Kidney epithelial cell (primary cell): ENCODE measurements around the gene CTPS2. TPM values are rescaled to one million over a fixed set of nuclear protein-coding genes. Genes with fewer than 3 reads are reported as not detected.
A peak's percentile ranks its signal among the peaks of the same experiment; 100 is the strongest.

Experiments
- DNase-seq: peaks from one replicate; pipeline ENCODE4 v3.0.0-alpha.2; 2010; ENCODE audit warnings: low read depth
- H3K27me3 ChIP-seq: 2 replicates; pipeline ENCODE4 v1.6.0; 2011; ENCODE audit warnings: low read length; ENCODE audit not compliant: control insufficient read depth, insufficient read depth
- H3K36me3 ChIP-seq: 2 replicates; pipeline ENCODE4 v1.5.1; 2011; ENCODE audit warnings: low read length; ENCODE audit not compliant: control insufficient read depth, insufficient read depth
- H3K4me3 ChIP-seq: 2 replicates; pipeline ENCODE4 v1.5.1; 2011; ENCODE audit warnings: low read depth, mild to moderate bottlenecking, control low read depth, low read length
- CTCF ChIP-seq: IDR thresholded peaks from 2 replicates; pipeline ENCODE4 v1.5.1; 2011; ENCODE audit warnings: mild to moderate bottlenecking, moderate library complexity, low read length, control low read depth, inconsistent platforms; ENCODE audit not compliant: insufficient read depth, poor library complexity, severe bottlenecking
- total RNA-seq: library from RNA; depleted of rRNA; stranded (reverse); fragments of >200 nt; gene quantifications from 2 replicates; pipeline ENCODE4 v1.2.3, GENCODE V29; 2015

The CTPS2 gene
- total RNA-seq, 1 donor from 2014 or later = 21.3 TPM

DNA sequence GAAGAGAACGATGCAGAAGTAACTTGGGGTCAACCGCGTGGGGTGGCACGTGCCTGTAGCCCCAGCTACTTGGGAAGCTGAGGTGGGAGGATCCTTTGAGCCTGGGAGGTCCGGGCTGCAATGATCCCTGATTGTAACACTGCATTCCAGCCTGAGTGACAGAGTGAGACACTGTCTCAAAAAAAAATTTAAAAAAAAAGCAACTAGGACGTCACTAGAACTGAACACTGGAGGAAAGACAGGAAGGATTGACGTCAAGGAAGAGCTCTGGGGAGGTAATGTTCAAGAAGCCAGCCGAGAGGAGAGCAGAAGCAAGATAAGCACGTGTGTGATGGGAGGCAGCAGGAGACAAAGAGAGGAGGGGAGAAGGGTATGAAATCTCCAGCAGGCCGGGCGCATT, 33.8 kb downstream of the CTPS2 start:
- Histone ChIP-seq H3K36me3 (peaks cover 2% of the 10 kb centered on the region), H3K4me3 (no peak overlapping the region), H3K27me3 (no peaks in the 10 kb centered on the region)
- TF ChIP-seq CTCF = no peak
- DNase-seq = no peak

DNA sequence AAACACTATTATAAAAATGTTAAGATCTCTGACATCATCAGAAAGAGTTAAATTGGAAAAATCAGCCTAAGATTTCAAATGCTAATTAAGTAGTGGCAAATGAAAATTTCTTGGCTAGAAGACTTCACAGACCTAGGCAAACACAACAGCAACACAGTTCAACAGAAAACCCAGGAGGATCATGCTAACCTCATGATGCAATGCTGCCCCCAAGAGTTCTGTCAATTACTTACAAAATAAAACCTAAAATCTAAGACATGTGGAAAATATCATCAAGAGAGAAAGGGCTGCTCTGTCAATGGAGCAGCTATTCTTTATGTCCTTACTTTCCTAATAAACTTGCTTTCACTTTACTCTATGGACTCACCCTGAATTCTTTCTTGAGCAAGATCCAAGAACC, 41.5 kb downstream of the CTPS2 start:
- TF ChIP-seq CTCF = peak; percentile 39
- DNase-seq = peak; percentile 12
- Histone ChIP-seq H3K36me3 (peaks cover 1% of the 10 kb centered on the region), H3K27me3 (no peaks in the 10 kb centered on the region), H3K4me3 (no peak overlapping the region)

DNA sequence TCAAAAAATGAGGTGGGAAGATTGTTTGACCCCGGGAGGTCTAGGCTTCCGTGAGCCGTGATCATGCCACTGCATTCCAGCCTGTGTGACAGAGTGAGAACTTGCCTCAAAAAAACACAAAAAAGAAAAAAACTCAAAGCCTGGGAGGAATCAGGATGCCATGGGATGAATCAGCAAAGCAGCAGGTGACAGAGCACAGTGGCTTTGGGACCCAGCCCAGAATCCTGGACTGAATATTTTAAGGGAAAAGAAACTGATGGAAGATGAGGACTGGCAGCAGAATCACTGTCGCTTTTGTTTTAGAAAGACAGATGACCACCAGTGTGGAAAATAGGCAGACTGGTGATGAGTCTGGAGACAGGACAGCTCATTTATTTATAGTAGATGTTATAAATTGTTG, 45.9 kb downstream of the CTPS2 start:
- DNase-seq = peak; percentile 14
- no peak overlapping the region for H3K4me3 ChIP-seq

GRCh38 chrX:16665089-16665488, 47.4 kb downstream of the CTPS2 start:
- H3K27me3 ChIP-seq = no peaks in the 10 kb centered on the region
- H3K4me3 ChIP-seq = no peak overlapping the region
- H3K36me3 ChIP-seq = peaks cover 1% of the 10 kb centered on the region
- no peak for TF ChIP-seq CTCF
- DNase-seq = no peak

More for the DNA sequence above, 45.9 kb downstream of the CTPS2 start:
- no peak for TF ChIP-seq CTCF
- Histone ChIP-seq H3K27me3 (no peaks in the 10 kb centered on the region), H3K36me3 (peaks cover 1% of the 10 kb centered on the region)

DNA sequence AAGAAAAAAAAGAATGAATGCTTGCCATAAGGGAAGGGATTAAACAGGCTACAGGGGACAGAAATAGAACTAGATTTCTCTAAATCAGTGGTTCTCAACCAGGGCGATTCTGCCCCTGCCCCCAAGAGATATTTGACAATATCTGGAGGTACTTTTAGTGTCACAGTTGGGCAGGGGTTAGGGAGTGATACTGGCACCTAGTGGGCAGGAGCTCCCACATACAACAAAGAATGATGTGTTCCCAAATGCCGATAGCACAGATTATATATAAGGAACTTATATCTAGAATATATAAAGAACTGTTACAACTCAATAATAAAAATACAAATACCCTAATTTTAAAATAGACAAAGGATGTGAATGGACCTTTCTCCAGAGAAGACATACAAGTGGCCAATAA, 47.8 kb downstream of the CTPS2 start:
- no peaks in the 10 kb centered on the region for H3K27me3 ChIP-seq
- peaks cover 1% of the 10 kb centered on the region for H3K36me3 ChIP-seq
- TF ChIP-seq CTCF = no peak
- no peak overlapping the region for H3K4me3 ChIP-seq
- DNase-seq = no peak

DNA sequence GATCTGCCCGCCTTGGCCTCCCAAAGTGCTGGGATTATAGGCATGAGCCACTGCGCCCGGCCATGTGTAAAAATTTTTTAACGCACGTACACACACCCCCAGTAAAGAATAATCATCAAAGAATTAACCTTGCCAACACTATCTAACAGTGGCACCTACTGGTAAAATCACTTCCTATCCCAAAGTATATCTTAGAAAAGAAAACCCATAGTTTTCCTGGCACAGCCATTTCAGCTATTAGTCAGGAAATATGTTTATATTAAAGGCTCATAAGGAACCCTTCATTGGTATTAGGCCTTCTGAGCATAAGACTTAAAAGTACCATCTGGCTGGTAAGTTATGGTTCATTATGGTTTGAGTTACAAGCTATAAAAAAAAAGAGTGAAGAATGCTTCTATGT, 48.4 kb downstream of the CTPS2 start:
- Histone ChIP-seq H3K36me3 (peaks cover 1% of the 10 kb centered on the region), H3K27me3 (no peaks in the 10 kb centered on the region), H3K4me3 (no peak overlapping the region)
- no peak for TF ChIP-seq CTCF
- DNase-seq = no peak
